Head of caudate nucleus (tissue), 42 donors: ENCODE measurements around the gene DNMT3A.

Experiments
- DNase-seq, 42 donors: peaks; one replicate each; pipeline versions ENCODE4 v3.0.0 to v3.0.0-alpha.2; 2020 to 2021; ENCODE audit warnings: mixed read lengths in 7 of 42
- intact Hi-C: fragments of 100-400 bp; cut with DNase I; formaldehyde crosslinking; loops from one replicate; pipeline ENCODE4 v1.15.0; 2022

DNMT3A gene

DNA sequence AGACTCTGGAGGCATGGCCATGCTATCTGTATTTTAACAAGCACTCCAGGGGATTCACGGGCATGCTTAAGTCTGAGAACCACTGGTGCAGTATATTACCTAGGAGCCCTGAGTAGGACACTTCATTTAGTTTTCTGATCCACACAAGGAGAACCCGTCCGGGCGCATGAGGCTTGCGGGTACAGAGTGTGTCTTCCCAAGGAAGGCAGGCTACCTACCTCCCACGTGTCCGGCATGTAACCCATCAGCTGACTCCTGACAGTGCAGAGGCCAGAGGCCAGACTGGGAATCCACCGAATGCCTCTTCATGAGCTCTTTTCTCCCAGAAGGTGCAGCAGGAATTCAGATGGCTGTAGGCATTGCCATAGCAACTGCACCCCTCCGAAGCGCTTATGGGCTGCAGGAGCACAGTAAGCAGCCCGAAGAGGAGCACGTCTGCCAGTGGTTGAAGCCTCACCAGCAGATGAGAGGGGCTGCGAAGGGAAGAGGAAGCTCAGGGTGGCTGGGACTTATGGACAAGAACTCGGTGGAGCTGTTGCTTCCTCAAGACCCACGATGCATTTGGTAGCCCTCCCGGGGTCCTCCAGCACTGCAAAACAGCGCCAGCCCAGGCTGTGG, 33.8 kb upstream of the DNMT3A start:
- peak in 14 of 42 donors; percentile 21 to 66 (median 41) for DNase-seq
- intact Hi-C loops = loop anchor here (10.0 kb wide), 1 partner anchor 149 kb away; no protein-coding TSS in a partner anchor

DNA sequence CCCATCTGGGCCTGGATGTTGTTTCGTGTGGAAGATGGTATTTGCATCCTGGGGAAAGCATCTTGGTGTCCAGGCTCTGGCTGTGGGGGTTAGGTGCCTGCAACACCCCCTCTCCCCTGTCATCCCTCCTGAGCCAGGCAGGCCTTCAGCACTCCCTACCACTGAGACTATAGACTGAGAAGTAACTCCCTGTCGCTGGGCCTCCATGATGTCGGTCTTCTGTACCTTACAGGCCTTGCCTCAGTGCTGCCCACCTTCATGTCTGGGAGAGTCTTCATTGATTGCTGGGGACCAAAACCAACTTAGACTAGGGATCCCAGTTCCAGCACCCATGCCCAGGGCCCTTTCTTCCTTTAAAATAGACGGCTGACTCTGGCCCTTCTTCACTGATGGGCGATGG, 33.1 kb upstream of the DNMT3A start:
- intact Hi-C loops = loop anchor here (10.0 kb wide), 1 partner anchor 150 kb away; no protein-coding TSS in a partner anchor
- peak in 4 of 42 donors; percentile 5 to 31 (median 14) for DNase-seq

DNA sequence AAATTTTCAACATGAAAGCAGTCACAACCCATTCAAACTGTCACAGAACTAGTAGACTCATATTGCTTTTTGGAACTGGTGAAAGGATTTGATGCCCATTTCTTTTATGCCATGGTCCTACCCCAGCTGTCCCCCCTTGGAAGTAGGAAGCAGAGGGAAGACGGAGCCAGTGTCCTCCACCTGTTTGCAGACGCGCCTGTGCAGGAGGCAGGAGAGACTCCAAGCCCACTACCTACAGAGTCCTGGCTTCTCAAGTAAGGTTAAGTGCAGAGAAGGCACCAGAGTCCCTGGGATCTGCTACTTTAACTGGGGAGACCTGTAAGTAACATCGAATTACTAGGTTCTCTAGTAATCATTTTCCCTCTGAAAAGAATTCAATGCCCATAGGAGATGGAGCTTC, 32.7 kb upstream of the DNMT3A start:
- DNase-seq = peak in 3 of 42 donors; percentile 6 to 28 (median 11)
- intact Hi-C loops = loop anchor here (10.0 kb wide), 1 partner anchor 150 kb away; no protein-coding TSS in a partner anchor

DNA sequence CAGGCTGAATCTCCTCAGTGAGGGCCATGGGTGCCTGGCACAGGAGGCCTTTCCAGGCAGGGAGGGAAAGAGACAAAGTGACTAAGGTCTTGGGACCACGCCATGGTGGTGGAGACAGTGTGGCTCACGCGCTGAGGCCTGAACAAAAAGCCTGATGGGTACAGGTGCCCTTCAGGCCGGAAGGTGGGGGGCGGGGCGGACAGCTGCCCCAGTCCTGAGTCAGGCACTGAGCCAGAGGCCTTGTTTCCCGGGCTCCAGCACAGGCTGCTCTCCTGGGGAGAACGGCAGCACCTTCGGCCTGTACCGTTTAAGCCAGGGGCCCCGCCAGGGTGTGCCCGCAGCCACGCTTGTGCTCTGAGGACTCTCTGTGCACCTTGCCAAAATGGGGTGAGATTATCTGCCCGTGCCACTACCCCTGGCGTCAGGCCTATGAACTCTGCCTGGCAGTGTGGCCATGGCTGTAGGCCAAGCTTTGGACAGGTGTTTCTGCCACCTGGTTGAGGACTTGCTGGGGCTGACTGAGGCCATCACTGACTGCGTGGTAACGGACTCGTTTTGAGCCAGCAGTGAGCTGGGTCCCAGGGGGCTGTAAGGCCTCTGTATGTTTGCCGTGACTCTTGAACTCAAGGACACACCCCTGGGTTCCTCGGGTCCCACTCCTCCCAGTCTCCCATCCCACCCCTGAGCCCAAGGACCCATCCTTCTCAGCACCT, 31.7 kb upstream of the DNMT3A start:
- intact Hi-C loops = loop anchor here (10.0 kb wide), 1 partner anchor 151 kb away; no protein-coding TSS in a partner anchor
- DNase-seq = peak in 5 of 42 donors; percentile 8 to 48 (median 13)

DNA sequence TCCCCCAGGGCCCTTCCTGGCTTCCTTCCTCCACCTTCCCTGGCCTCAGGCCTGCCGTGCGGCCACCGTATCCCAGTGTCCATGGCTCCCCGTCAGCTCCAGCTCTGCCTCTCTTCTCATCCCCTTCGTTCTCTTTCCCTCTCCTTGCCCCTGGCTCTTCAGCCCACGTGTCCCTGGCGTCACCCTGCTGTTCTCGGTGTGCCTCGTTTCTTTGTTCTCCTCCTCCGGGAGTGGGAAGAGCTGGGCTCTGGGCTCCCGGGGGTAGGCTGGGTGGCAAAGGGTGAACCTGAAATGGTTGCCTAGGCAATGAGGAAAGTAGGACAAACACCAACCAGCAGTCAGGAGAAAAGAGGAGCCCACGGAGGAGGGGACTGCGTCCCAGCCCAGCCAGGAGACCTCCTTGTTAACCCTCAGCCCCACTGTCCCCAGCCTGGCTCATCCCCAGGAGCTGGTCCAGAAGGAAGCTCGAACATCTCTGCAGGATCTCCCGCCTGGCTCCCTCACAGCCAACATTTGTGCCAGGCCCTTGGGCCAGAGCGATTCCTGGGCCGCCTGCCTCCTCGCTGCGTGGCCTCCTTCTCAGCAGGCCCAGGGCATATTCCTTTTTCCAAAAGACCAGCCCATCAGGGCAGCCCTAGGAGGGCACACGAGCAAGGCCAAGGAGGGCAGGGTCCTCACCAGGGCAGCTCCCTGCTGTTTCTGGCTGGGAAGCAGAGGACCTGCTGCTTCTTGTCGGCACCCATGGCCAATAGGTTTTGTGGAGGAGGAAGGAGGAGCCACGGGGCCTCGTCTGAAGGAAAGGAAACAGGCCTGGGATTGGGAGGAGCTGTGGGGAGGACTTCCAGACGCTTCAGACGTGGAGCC, 30.9 kb upstream of the DNMT3A start:
- DNase-seq = peak in 41 of 42 donors; percentile 50 to 92 (median 77)
- intact Hi-C loops = loop anchor here (10.0 kb wide), 1 partner anchor 152 kb away; no protein-coding TSS in a partner anchor

DNA sequence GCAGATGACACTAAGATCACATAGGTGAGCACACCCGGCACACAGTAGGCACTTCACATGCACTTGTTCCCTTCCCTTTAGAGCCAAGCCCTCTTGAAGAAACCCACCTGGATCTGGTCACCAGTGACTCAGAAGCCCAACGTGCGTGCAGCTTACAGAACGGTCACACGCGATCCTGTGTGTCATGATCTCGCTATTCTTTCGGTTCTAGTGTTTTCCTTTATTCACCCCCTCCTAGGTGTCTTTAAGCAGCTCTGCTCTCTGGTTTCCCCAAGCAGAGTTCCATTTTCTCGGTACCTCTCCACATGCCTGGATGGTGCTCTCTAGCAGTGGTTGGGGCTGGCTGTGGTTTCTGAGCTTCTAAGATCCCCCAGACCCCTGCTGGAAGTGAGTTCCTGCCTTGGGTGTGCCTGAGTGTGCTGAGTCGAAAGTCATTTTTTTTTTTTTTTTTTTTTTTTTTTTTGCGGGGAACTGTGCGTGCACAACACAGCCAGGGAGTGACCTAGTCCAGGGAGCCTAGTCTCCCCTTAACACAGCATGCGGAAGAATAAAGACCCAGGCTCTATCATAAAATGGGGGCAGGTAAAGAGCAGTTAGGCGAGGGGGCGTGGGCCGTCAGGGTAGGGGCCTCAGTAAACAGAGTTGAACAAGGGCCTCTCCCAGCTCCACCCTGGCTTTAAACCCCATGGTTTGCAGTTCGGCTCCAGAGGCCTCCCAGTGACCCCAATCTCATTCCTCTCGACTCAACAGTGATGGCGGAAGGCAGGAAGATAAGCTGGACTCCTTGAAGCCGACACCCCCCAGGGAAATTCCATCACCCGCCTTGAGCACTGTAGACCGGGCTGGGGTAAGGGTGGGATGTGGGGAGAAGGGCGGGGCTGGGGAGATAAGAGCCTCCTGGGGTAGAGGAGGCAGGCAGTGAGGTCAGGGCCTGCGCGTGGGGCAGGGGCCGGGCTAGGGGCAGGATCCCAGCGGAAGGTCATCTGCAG, 29.8 kb upstream of the DNMT3A start:
- intact Hi-C loops = loop anchor here (10.0 kb wide), 1 partner anchor 153 kb away; no protein-coding TSS in a partner anchor

DNA sequence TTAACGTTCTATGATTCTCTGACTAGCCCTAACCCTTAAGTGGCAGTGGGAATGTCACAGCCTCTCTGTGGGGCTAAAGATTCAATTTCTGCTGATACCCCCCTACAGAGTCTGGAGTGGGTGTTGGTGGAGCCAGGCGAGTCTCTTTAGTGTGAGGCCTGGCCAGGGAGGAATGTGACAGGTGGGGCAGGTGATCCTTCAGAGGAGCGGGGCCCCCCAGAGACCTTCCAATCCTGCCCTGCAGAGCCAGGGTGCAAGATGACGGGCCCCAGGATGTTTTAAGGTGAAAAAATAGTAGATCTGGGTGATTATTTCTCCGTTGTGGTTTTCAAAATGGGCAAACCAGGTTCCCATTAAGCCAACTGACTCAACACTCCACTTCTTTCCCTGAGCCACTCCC, 28.2 kb upstream of the DNMT3A start:
- intact Hi-C loops = loop anchor here (10.0 kb wide), 1 partner anchor 155 kb away; no protein-coding TSS in a partner anchor
- peak in 2 of 42 donors; percentile 6 to 7 for DNase-seq

More for the DNA sequence above, 29.8 kb upstream of the DNMT3A start:
- DNase-seq = peak in 5 of 42 donors; percentile 7 to 34 (median 32)

DNA sequence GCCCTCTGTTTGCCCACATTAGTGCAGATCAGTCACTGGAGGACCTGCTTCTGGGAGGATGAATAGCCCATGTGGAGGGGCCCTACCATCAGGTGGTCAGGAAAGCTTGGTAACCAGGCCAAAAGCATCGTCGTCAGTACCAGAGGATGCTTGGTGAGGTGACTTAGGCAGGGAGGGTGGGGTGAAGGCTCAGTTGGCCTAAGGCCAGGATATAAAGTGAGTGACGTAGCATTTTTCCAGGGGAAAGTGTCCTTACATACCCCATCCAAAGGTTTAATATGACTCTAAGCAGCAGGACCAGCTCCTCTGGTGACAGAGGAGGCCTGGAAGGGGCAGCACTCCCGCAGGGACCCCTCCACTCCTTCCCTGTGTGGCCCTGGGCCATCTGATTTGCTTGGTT, 27.7 kb upstream of the DNMT3A start:
- DNase-seq = peak in 2 of 42 donors; percentile 5 to 32

DNA sequence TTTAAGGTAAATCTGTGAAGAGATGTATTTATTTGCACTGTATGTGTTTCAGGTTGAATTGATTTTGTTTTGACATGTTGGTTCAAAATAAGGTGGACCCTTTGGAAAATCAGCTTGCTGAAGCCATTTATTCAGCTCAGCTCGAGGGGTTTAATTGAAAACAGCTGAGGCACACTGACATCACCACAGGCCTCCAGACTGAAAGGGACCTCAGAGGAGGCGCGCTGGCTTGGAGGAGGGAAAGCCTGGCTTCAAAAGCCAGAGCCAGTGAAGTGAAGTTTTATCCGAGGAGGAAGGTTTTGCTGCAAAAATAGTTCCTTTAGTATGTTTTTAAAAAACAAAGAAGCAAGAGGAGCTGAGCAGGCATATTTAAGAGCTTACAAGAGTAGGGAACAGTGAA, 26.9 kb upstream of the DNMT3A start:
- intact Hi-C loops = no loop called here

More for the DNA sequence above, 27.7 kb upstream of the DNMT3A start:
- intact Hi-C loops = no loop called here

DNA sequence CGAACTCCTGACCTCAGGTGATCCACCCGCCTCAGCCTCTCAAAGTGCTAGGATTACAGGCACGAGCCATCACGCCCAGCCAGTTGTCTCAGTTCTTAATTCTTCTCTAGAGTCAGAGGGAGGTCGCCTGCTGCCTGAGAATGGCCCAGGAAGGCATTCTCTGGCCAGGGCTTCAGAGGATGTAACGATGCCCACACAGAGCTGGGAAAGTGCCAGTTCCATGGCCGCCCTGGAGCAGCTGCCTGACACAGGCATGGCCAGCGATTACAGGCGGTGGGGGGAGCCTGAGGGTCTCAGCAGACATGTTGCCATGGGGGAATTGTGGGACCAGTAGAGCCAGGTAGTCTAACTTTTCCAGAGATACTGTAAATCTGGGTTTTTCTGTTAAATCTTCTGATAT, 25.6 kb upstream of the DNMT3A start:
- no peak for DNase-seq
- intact Hi-C loops = no loop called here

More for the DNA sequence above, 26.9 kb upstream of the DNMT3A start:
- peak in 1 of 42 donors; percentile 39 for DNase-seq

DNA sequence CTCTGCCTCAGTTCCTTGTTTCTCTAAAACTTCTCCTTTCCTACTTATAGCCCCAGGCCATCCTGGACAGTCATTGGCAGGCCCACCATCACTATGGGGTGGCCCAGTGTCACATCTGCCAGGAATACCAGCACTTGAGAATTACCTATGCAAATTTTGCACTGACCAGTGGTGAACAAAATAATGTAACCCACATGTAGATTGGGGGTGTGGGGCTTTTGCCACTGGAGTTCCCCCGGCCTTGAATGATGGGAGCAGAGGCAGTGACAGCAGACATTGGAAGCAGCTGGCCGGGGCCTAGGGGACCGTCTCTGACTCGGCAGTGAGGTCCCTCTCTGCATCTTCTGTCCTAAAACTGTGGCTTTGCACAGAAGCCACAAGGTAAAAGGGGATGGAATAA, 24.9 kb upstream of the DNMT3A start:
- intact Hi-C loops = no loop called here
- no peak for DNase-seq

DNA sequence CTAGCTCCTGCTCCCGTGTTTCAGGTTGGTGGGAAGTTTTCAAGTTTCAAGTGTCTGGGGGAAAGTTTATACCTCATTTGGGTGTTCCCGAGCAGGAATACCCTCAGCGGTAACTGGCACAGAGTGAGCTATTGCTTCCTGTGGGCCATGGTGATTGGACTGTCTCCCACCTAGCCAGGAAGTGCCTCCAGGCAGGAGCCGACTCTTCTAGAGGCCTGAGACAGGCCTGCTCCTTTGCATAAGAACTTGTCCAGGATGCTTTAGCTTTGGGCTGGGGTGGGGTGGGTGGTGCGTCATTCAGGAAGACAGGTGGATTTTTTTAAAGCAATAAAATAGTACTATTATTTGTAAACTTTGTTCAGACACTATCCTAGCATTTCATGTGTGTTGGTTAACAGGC, 23.5 kb upstream of the DNMT3A start:
- DNase-seq = no peak
- intact Hi-C loops = no loop called here

DNA sequence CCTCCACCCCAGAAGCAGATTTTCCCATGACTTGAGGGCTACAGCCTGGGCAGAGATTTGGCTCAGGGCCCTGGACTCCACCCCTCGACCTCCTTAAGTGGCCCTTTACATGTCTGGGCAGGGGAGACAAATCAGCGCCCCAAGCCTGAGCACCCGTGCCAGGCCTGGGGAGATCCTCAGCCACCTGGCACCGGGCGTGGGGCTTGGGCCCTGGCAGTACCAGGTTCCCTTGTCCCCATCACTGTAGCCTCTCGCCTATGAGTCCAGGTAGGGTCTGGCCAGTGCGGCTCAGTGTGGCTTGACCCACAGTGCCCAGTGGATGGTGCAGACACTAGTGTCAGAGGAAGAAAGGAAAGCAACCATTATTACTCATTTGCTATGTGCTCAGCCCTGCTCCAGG, 22.0 kb upstream of the DNMT3A start:
- intact Hi-C loops = no loop called here
- no peak for DNase-seq

DNA sequence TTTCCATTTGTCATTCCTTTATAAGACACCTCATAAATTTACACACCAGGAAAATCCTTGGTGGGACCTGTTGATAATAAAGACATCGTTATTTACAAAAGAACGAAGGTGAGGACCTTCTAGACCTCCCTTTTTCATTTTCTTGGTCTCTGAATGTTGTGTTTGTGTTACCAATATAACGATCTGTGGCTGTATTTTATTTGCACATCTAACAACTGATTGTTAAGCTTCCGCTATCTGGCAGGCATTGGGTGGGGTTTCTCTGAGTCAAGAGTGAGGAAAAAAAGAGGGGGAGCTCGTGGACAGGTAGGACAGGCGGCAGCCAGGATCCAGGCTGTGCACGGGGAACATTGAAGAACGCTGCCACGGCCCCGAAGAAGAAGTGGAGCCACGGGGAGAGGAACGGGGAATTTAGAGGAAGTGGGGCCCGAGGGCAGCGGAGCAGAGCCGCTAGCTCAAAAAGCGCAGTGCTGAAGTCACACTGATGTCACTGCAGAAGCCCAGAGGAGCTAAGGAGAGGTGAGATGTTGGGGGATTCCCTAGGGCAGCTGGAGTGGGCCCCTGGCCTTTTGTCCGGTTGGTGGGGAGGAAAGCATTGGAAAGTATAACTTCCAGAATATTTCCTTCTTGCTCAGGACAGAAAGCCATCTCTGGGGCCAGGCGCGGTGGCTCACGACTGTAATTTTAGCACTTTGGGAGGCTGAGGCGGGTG, 20.9 kb upstream of the DNMT3A start:
- peak in 25 of 42 donors; percentile 29 to 70 (median 54) for DNase-seq
- intact Hi-C loops = no loop called here

DNA sequence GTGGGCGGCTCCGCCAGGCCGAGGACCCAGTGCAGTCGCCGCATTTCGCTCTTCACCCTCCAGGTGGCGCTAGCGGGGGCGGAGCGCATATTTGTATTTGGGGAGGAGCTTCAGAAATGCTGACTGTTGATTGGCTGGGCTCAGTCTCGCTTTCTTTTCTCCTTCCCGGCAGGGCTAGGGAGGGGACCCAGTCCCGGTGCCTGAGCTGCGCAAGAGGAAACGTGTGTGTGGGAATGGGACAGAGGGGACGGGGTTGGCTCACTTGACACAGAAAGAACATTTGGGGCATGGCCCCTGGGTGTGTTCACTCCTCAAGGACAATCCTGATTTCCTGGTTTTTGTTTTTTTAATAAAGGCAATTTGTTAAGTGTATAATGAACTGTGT, 20.3 kb upstream of the DNMT3A start:
- intact Hi-C loops = no loop called here

DNA sequence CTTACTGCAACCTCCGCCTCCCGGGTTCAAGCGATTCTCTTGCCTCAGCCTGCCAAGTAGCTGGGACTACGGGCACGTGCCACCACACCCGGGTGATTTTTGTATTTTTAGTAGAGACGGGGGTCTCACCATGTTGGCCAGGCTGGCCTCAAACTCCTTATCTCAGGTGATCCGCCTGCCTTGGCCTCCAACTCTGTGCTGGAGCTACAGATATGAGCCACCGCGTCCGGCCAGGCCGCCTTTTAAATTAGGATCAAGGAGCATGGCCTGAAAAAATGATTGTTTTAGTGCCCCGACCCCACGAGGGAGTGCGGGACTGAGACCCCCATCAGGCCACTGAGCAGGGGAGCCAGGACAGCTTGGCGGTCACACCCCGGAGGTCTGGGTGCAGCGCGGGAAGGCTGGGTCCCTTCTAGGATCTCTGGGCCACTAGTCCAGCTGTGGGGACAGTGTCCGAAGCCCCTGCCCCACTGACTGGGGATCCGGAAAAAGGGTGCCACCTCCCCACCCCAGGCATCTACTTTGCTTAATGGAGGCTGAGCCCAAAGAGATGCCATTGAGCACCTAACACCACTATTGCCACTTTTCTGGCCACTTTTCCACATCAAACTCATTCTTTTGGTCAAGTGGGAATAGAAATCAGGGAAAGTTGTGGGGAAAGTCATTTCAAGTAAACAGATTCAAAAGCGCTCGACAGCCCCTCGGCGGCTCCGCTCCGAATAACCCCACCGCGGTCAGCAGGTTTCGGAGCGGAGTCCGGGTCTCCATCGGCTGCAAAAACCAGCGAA, 19.7 kb upstream of the DNMT3A start:
- no peak for DNase-seq
- intact Hi-C loops = no loop called here

More for the DNA sequence above, 20.3 kb upstream of the DNMT3A start:
- DNase-seq = peak; percentile 88 to 98 (median 94)

DNA sequence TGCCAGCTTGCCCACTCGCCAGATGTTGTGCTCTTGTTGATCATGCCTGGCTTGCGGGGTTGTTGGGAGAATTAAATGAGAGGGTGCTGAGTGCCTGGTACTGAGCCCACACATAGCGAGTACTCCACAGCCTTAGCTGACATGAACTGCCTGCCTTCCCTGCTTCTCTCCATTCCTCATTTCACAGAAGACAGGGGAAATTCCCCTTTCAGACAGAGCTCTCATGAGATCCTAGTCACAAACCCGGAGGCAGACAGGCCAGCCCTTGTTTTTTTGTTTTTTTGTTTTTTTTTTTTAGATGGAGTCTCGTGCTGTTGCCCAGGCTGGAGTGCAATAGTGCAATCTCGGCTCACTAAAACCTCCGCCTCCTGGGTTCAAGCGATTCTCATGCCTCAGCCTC, 17.1 kb upstream of the DNMT3A start:
- peak in 1 of 42 donors; percentile 14 for DNase-seq

More for the DNA sequence above, 17.1 kb upstream of the DNMT3A start:
- intact Hi-C loops = no loop called here
